Vagina (tissue), 2 donors: Measurements from ENCODE around the gene EML1.

Experiments used
- CTCF ChIP-seq, 3 experiments: fragments of 450-650 bp in 2 of 3; fragments of 200-600 bp in 1 of 3; sonication (generic) in 1 of 3; IDR thresholded peaks; one replicate each; pipeline ENCODE4 v1.5.1; 2017 to 2019; ENCODE audit warnings: antibody characterized with exemption in 3 of 3, mild to moderate bottlenecking in 2 of 3, moderate library complexity in 2 of 3
- POLR2A ChIP-seq, 2 donors: fragments of 450-650 bp; IDR thresholded peaks; one replicate each; pipeline ENCODE4 v1.6.1; 2017; ENCODE audit warnings: antibody characterized with exemption in 2 of 2, mild to moderate bottlenecking in 2 of 2, moderate library complexity in 2 of 2
- POLR2AphosphoS5 ChIP-seq, 2 donors: sonication (generic); formaldehyde crosslinking; IDR thresholded peaks; one replicate each; pipeline ENCODE4 v1.9.0; 2017; ENCODE audit warnings: antibody characterized with exemption in 2 of 2, mild to moderate bottlenecking in 2 of 2, low read depth in 1 of 2; ENCODE audit not compliant: insufficient read depth in 1 of 2

- TF ChIP-seq CTCF (IDR thresholded peaks at IDR 0.05) (no peak), POLR2AphosphoS5 (IDR thresholded peaks at IDR 0.05; ENCODE audit: insufficient read depth in 1 of 2, low read depth in 1 of 2) (no peak), POLR2A (IDR thresholded peaks at IDR 0.05) (no peak)
These were observed 103.1 kb downstream of the EML1 start for GRCh38 chr14:99896361-99896760.
